K562 (cell line): ENCODE measurements around the gene INMT. TPM values are rescaled to one million over a fixed set of nuclear protein-coding genes. Genes with fewer than 3 reads are reported as not detected.

Experiments
- ATAC-seq: fragments of 200-7000 bp; cut with Tn5 transposase; 3 replicates; pipeline ENCODE4 v1.9.1; 2020; ENCODE audit warnings: moderate library complexity
- BruUV-seq: library from RNA; stranded (reverse); fragments of 400-500 nt; replicated peaks from 2 replicates; lab custom pipeline; 2021; lab: Mats Ljungman, UMichigan
- CTCF ChIA-PET: fragments of 300-600 bp; formaldehyde crosslinking; extraction: SDS; loops from one replicate; lab custom pipeline; 2021; ENCODE audit warnings: low intra/inter-chr PET ratio; lab: Yijun Ruan, JAX
- POLR2A ChIA-PET: fragments of 300-600, 350-650 bp; sonication (Branson Sonifier 250); formaldehyde crosslinking; extraction: SDS; loops from one replicate; lab custom pipeline; 2021; ENCODE audit warnings: antibody characterized with exemption, inconsistent platforms; lab: Yijun Ruan, JAX
- DNase-seq, 4 experiments: peaks; one replicate each; pipeline versions ENCODE4 v3.0.0 to v3.0.0-alpha.2; 2011 to 2018; ENCODE audit warnings: low spot score in 3 of 4, mixed read lengths in 3 of 4; ENCODE audit errors: extremely low read depth in 1 of 4
- FAIRE-seq: peaks from 2 replicates; lab custom pipeline; 2011; peaks lifted over from hg19 to GRCh38; lab: Jason Lieb, UNC
- H2AFZ ChIP-seq: 2 replicates; pipeline ENCODE4 v1.6.0; 2011; ENCODE audit warnings: low read depth, low read length, control low read depth, inconsistent platforms
- H3K27ac ChIP-seq: fragments of 200-600 bp; 3 replicates; pipeline ENCODE4 v1.8.0; 2011; ENCODE audit warnings: low read depth, mild to moderate bottlenecking, control low read depth, inconsistent platforms, low read length, moderate library complexity, mixed read lengths; ENCODE audit errors: extremely low read depth
- H3K27me3 ChIP-seq, 2 experiments: fragments of 300-600 bp in 1 of 2; 2 replicates in 1 of 2; 3 replicates in 1 of 2; pipeline versions ENCODE4 v1.6.0 to v1.8.0; 2011; ENCODE audit warnings: inconsistent platforms in 2 of 2, low read length in 2 of 2, mild to moderate bottlenecking in 1 of 2, mixed read lengths in 1 of 2, moderate library complexity in 1 of 2; ENCODE audit not compliant: control insufficient read depth in 2 of 2, insufficient read depth in 2 of 2
- H3K36me3 ChIP-seq: fragments of 300-600 bp; 3 replicates; pipeline ENCODE4 v1.8.0; 2011; ENCODE audit warnings: mild to moderate bottlenecking, low read length, inconsistent platforms; ENCODE audit not compliant: control insufficient read depth, insufficient read depth
- H3K4me1 ChIP-seq, 2 experiments: fragments of 200-600 bp in 1 of 2; replicated peaks in 1 of 2; 2 replicates in 1 of 2; 3 replicates in 1 of 2; pipeline versions ENCODE4 v1.5.1 to v1.8.0; 2011; ENCODE audit warnings: inconsistent platforms in 2 of 2, low read length in 2 of 2, mild to moderate bottlenecking in 1 of 2, mixed read lengths in 1 of 2, moderate library complexity in 1 of 2; ENCODE audit not compliant: control insufficient read depth in 2 of 2, insufficient read depth in 2 of 2
- H3K4me2 ChIP-seq: 2 replicates; pipeline ENCODE4 v1.6.1; 2011; ENCODE audit warnings: low read length, control low read depth, inconsistent platforms, mixed read lengths; ENCODE audit not compliant: insufficient read depth
- H3K4me3 ChIP-seq: fragments of 200-600 bp; sonication (generic), shearing (Covaris generic); 2 replicates; pipeline ENCODE4 v1.5.1; 2016; ENCODE audit warnings: control low read depth, inconsistent platforms
- H3K79me2 ChIP-seq: fragments of 200-600 bp; 3 replicates; pipeline ENCODE4 v1.8.0; 2011; ENCODE audit warnings: low read length, inconsistent platforms; ENCODE audit not compliant: control insufficient read depth, insufficient read depth
- H3K9ac ChIP-seq, 2 experiments: 2 replicates each; pipeline versions ENCODE4 v1.6.0 to v1.6.1; 2011; ENCODE audit warnings: low read depth in 2 of 2, low read length in 2 of 2, control low read depth in 1 of 2, inconsistent platforms in 1 of 2, mild to moderate bottlenecking in 1 of 2, mixed read lengths in 1 of 2; ENCODE audit not compliant: insufficient read depth in 1 of 2
- H3K9me1 ChIP-seq: one replicate; pipeline ENCODE4 v1.6.0; 2011; ENCODE audit warnings: inconsistent platforms, mild to moderate bottlenecking, low read length, moderate library complexity; ENCODE audit not compliant: control insufficient read depth, insufficient read depth
- H3K9me3 ChIP-seq: replicated peaks from 2 replicates; pipeline ENCODE4 v1.5.1; 2011; ENCODE audit warnings: low read depth, low read length, inconsistent platforms; ENCODE audit not compliant: control insufficient read depth, insufficient read depth
- H4K20me1 ChIP-seq: replicated peaks from 2 replicates; pipeline ENCODE4 v1.6.1; 2011; ENCODE audit warnings: low read length, inconsistent platforms, mixed read lengths; ENCODE audit not compliant: control insufficient read depth, insufficient read depth
- HNRNPL ChIP-seq: fragments of 200-400 bp; formaldehyde crosslinking; IDR thresholded peaks from 2 replicates; pipeline ENCODE4 v1.6.1; 2017; ENCODE audit warnings: low read depth, mild to moderate bottlenecking, low read length
- RHOXF2B ChIP-seq: fragments of 250-450 bp; sonication (Bioruptor Pico); conservative IDR thresholded peaks from 2 replicates; pipeline ENCODE4 v1.5.1; 2021
- TARDBP ChIP-seq: fragments of 450-650 bp; IDR thresholded peaks from 2 replicates; pipeline ENCODE4 v1.6.1; 2016
- WGBS: fragments of 100-300 bp; shearing (Covaris generic); methylation state at CpG from one replicate; pipeline ENCODE4 v1.1.6; 2016; ENCODE audit warnings: low coverage, mixed read lengths; ENCODE audit not compliant: insufficient coverage; ENCODE audit errors: missing lambda C conversion rate; 5-methylcytosine and 5-hydroxymethylcytosine counted together
- in situ Hi-C: fragments of 300-500 bp; cut with MboI; formaldehyde crosslinking; loops from 4 replicates; pipeline ENCODE4 v1.15.0; 2018; ENCODE audit warnings: inconsistent platforms, mixed read lengths
- intact Hi-C: fragments of 100-400 bp; cut with micrococcal nuclease; formaldehyde crosslinking; loops from 2 replicates; pipeline ENCODE4 v1.14.2; 2022
- polyA plus RNA-seq, 8 experiments: library from polyadenylated mRNA; depleted of rRNA in 4 of 8; stranded (reverse) in 5 of 8; unstranded in 3 of 8; fragments of >200 nt; fragmentation: Nextera tagmentation in 2 of 8; fragmentation: Illumina TruSeq in 1 of 8; extraction: Ambion mirVana in 2 of 8; extraction: Trizol in 1 of 8; gene quantifications; 2 replicates each; pipeline versions ENCODE4 v1.2.1 to v1.2.3, GENCODE V29; 2011 to 2014; ENCODE audit warnings: inconsistent platforms in 1 of 8, missing spikeins in 1 of 8
- total RNA-seq, 7 experiments: library from RNA; depleted of rRNA in 6 of 7; stranded (reverse); fragments of >200 nt in 6 of 7; fragmentation: Illumina TruSeq in 2 of 7; extraction: Trizol in 2 of 7; gene quantifications; 2 replicates each; pipeline versions ENCODE4 v1.2.1 to v1.2.3, GENCODE V29; 2011 to 2021; ENCODE audit warnings: low replicate concordance in 1 of 7
- TF ChIP-seq, protein P1 (sequence below): fragments of 250-450 bp; sonication (Bioruptor Pico); IDR thresholded peaks from 2 replicates; pipeline ENCODE4 v1.4.0; 2020

INMT gene
- total and polyA plus RNA-seq, 9 of the 15 experiments (the other 6 are each of a cell fraction or from before 2014, with no cell fraction given), result 0.04 to 0.27 TPM; not detected in 7

DNA sequence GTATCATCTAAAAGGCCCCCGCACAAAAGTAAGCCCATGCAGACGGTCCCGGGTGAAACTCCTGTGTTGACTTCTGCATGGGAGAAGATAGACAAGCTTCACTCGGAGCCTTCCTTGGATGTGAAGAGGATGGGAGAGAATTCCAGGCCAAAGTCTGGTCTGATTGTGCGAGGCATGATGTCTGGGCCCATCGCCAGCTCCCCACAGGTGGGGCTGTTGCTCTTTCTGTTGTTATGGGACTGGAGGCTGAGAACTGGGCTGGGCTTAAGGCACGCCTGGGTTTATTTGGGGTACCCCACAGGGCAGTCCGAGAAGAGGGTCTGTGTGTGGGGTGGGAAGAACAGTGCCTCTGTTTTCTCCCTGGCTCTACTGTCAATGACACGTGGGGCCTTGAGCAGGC, 33.9 kb downstream of the INMT start:
- no peaks in the 10 kb centered on the region for H3K9me3 ChIP-seq
- no peak overlapping the region for H2AFZ ChIP-seq
- H3K27ac ChIP-seq, result no peak overlapping the region
- FAIRE-seq, result no peak
- H3K9ac ChIP-seq, result no peak overlapping the region
- BruUV-seq, result no TSS peak
- TF ChIP-seq, protein P1, sequence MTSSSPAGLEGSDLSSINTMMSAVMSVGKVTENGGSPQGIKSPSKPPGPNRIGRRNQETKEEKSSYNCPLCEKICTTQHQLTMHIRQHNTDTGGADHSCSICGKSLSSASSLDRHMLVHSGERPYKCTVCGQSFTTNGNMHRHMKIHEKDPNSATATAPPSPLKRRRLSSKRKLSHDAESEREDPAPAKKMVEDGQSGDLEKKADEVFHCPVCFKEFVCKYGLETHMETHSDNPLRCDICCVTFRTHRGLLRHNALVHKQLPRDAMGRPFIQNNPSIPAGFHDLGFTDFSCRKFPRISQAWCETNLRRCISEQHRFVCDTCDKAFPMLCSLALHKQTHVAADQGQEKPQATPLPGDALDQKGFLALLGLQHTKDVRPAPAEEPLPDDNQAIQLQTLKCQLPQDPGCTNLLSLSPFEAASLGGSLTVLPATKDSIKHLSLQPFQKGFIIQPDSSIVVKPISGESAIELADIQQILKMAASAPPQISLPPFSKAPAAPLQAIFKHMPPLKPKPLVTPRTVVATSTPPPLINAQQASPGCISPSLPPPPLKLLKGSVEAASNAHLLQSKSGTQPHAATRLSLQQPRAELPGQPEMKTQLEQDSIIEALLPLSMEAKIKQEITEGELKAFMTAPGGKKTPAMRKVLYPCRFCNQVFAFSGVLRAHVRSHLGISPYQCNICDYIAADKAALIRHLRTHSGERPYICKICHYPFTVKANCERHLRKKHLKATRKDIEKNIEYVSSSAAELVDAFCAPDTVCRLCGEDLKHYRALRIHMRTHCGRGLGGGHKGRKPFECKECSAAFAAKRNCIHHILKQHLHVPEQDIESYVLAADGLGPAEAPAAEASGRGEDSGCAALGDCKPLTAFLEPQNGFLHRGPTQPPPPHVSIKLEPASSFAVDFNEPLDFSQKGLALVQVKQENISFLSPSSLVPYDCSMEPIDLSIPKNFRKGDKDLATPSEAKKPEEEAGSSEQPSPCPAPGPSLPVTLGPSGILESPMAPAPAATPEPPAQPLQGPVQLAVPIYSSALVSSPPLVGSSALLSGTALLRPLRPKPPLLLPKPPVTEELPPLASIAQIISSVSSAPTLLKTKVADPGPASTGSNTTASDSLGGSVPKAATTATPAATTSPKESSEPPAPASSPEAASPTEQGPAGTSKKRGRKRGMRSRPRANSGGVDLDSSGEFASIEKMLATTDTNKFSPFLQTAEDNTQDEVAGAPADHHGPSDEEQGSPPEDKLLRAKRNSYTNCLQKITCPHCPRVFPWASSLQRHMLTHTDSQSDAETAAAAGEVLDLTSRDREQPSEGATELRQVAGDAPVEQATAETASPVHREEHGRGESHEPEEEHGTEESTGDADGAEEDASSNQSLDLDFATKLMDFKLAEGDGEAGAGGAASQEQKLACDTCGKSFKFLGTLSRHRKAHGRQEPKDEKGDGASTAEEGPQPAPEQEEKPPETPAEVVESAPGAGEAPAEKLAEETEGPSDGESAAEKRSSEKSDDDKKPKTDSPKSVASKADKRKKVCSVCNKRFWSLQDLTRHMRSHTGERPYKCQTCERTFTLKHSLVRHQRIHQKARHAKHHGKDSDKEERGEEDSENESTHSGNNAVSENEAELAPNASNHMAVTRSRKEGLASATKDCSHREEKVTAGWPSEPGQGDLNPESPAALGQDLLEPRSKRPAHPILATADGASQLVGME (CRISPR knock-in tag), result no peak
- TF ChIP-seq RHOXF2B, result no peak
- no peak for TF ChIP-seq TARDBP
- TF ChIP-seq HNRNPL, result no peak
- no peaks in the 10 kb centered on the region for H3K9me1 ChIP-seq
- H3K36me3 ChIP-seq, result peaks cover 84% of the 10 kb centered on the region
- no peaks in the 10 kb centered on the region for H3K4me1 ChIP-seq
- H3K4me3 ChIP-seq, result no peak overlapping the region
- no peaks in the 10 kb centered on the region for H3K79me2 ChIP-seq
- ChIA-PET POLR2A (interaction anchor here (0.9 kb wide), 1 partner anchor 14 kb away, joined by 5 read pairs; no protein-coding TSS in a partner anchor), CTCF (interaction anchor here (0.5 kb wide), 1 partner anchor 186 kb away, joined by 3 read pairs; no protein-coding TSS in a partner anchor)
- H3K27me3 ChIP-seq, result no peaks in the 10 kb centered on the region
- WGBS, result 91% methylated on average over 9 of the region's 9 CpGs
- intact Hi-C loops, result no loop called here
- no peak overlapping the region for H3K4me2 ChIP-seq
- in situ Hi-C loops, result no loop called here
- no peaks in the 10 kb centered on the region for H4K20me1 ChIP-seq
- no peak for ATAC-seq
- DNase-seq, result no peak
